TTC549 (cell line): Measurements from ENCODE around the gene SNRPA1.

Experiments used
- FAIRE-seq: peaks from 2 replicates; lab custom pipeline; 2012; peaks lifted over from hg19 to GRCh38; lab: Jason Lieb, UNC

The SNRPA1 gene

DNA sequence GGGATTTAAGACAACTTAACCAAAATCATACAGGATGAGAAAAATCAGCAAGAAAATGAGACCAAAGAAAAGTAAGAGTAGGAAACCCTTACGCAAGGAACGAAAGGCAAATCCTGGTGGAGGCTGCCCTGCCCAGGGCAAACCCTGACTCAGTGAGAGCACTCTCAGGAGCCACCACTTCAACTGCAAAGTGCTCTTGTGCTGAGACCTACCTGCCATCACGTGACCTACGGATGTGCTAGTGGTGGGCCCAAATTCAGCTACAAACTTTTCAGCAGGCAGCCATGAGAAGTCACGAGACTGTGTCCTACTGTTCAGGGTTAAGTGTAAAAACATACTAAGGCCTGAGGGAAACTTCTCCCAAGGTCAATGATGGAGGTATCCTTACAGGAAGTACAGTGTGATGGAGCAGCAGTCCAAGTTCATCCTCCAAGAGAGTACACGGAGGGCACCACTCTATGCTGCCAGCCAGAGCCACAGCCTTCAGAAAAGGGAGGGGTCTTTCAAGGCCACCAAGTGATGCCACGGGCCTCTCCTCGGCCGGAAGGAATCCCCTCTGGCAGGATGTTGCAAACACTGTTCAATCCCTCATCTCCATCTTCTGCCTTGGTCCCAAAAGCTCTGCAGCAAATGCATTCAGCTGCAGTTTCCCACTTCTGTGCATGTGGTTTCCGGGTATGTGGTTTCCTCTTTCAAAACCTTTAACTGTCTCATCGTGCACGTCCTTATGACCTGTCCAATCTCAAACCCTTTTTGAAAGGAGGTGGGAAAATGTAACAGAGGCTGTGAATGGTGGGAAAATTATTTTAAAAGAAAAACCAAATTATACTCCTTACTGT lies 52.7 kb downstream of the SNRPA1 start:
- FAIRE-seq = no peak

- no peak for FAIRE-seq
Observed at GRCh38 chr15:101240358-101240757, 54.7 kb downstream of the SNRPA1 start.

GRCh38 chr15:101239724-101240136 lies 55.3 kb downstream of the SNRPA1 start:
- FAIRE-seq = no peak

DNA sequence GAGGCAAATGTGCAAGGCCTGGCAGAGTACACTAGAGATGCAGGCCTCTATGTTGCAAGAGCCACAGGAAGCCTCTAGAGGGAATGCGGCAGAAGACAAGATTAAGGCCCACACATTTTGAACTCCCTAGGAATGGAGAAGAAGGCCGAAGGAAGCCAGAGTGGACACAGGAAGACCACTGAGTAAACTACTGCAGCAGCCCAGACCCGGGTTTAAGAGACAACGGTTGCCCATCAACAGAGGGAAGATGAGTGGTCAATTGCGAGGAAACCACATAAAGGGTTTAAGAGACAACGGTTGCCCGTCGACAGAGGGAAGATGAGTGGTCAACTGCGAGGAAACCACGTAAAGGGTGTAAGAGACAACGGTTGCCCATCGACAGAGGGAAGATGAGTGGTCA lies 57.8 kb downstream of the SNRPA1 start:
- no peak for FAIRE-seq

GRCh38 chr15:101233651-101234280 lies 61.3 kb downstream of the SNRPA1 start:
- FAIRE-seq = no peak

DNA sequence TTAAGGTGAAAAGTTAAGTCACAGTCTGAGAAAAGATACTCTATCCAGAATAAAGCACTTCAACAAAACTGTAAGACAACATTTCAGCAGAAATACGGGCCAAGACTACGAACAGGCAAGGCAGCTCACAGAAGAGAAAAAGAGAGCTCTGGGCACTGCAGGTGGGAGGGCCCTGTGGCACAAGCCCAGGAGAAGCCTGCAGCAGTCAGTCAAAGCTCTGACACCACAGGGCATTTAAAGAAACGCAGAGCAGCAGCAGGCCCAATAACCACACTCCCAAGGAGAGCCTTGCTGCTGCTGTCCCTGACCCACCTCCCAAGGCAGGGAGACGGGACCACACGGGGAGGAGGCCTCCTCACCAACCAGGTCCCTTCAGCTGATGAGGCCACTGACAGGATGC lies 62.4 kb downstream of the SNRPA1 start:
- FAIRE-seq = no peak
